Ishikawa (cell line): Measurements from ENCODE around the gene CACNA1C.

Experiments used
- CEBPB ChIP-seq: IDR thresholded peaks from 2 replicates; pipeline ENCODE4 v1.6.1; 2012
- CREB1 ChIP-seq: IDR thresholded peaks from 2 replicates; pipeline ENCODE4 v1.6.1; 2012; ENCODE audit warnings: low read depth
- EGR1 ChIP-seq: IDR thresholded peaks from 2 replicates; pipeline ENCODE4 v1.6.1; 2012
- EP300 ChIP-seq: IDR thresholded peaks from 2 replicates; pipeline ENCODE4 v1.6.1; 2012; ENCODE audit warnings: borderline replicate concordance
- FOXM1 ChIP-seq: IDR thresholded peaks from 2 replicates; pipeline ENCODE4 v1.6.1; 2012; ENCODE audit warnings: low read depth, borderline replicate concordance
- MAX ChIP-seq: IDR thresholded peaks from 2 replicates; pipeline ENCODE4 v1.6.1; 2012
- NFIC ChIP-seq: IDR thresholded peaks from 2 replicates; pipeline ENCODE4 v1.6.1; 2012
- RAD21 ChIP-seq: IDR thresholded peaks from 2 replicates; pipeline ENCODE4 v1.6.1; 2012; ENCODE audit warnings: low read depth
- TAF1 ChIP-seq: IDR thresholded peaks from 2 replicates; pipeline ENCODE4 v1.6.1; 2012; ENCODE audit warnings: low read depth, mild to moderate bottlenecking
- TCF12 ChIP-seq: IDR thresholded peaks from 2 replicates; pipeline ENCODE4 v1.6.1; 2012; ENCODE audit warnings: low read depth
- TEAD4 ChIP-seq: IDR thresholded peaks from 2 replicates; pipeline ENCODE4 v1.6.1; 2012
- YY1 ChIP-seq: IDR thresholded peaks from 2 replicates; pipeline ENCODE4 v1.6.1; 2012; ENCODE audit warnings: low read depth
- ZBTB7A ChIP-seq: IDR thresholded peaks from 2 replicates; pipeline ENCODE4 v1.6.1; 2012; ENCODE audit warnings: low read depth
- TF ChIP-seq, protein P1 (sequence below): IDR thresholded peaks from 2 replicates; pipeline ENCODE4 v1.6.1; 2012; ENCODE audit warnings: low read depth, mild to moderate bottlenecking
- TF ChIP-seq, protein P2 (sequence below): IDR thresholded peaks from 2 replicates; pipeline ENCODE4 v1.6.1; 2012

CACNA1C gene

DNA sequence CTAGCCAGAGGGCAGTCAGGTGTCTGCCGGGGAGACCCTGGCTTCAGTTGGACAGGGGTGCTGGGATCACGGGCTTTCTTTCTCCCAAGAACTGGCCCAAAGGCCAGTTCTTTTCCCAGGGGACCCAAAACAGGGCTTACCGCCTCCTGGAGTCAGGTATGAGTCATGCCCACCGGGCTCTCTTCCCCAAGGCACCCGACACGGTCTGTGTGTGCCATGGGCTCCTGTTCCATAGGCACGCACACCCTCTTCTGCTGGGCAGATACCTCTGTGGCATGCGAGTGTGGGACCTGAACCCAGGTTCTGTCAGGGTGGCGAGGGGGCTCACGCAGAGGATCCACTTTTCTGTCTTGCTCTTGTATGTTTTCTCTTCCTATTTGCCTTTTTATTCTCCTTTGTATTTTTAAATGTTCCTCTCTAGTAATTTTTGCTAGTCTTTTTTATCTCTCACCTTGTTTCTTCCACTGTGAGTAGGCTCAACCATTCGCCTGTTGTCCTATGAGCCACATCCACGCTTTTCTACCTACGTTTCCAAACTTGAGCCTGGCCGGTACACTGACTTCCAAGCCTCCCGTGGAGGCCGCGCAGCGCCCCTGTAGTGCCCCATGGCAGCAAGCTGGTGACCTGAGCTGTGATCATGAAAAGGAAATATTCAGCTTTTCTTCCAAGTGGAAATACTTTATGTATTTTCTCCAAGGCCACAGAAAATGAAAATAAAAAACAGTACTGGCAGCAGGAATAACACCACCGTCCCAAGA is 362.2 kb downstream of the CACNA1C start:
- no peak for TF ChIP-seq TAF1

GRCh38 chr12:2415568-2415944 is 362.8 kb downstream of the CACNA1C start:
- TF ChIP-seq TCF12 (no peak), EP300 (no peak)

DNA sequence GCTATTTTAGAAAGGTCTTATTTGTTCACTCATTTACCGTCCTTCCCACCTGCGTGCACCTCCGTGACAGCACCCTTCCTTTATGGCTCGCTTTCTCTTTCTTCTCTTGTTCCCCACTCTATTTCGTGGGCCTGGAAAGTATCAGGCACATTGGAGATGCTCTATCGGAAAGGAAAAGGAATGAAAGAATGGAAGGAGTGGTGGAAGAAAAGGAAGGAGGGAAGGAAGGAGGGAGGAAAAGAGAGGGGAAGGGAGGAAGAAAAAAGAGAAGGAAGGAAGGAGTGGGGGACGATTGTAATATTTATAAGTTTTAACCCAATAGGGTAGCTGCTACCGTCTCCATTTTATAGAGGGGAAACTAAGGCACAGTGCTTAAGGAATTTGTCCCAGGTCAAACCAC is 363.4 kb downstream of the CACNA1C start:
- TF ChIP-seq, protein P1, sequence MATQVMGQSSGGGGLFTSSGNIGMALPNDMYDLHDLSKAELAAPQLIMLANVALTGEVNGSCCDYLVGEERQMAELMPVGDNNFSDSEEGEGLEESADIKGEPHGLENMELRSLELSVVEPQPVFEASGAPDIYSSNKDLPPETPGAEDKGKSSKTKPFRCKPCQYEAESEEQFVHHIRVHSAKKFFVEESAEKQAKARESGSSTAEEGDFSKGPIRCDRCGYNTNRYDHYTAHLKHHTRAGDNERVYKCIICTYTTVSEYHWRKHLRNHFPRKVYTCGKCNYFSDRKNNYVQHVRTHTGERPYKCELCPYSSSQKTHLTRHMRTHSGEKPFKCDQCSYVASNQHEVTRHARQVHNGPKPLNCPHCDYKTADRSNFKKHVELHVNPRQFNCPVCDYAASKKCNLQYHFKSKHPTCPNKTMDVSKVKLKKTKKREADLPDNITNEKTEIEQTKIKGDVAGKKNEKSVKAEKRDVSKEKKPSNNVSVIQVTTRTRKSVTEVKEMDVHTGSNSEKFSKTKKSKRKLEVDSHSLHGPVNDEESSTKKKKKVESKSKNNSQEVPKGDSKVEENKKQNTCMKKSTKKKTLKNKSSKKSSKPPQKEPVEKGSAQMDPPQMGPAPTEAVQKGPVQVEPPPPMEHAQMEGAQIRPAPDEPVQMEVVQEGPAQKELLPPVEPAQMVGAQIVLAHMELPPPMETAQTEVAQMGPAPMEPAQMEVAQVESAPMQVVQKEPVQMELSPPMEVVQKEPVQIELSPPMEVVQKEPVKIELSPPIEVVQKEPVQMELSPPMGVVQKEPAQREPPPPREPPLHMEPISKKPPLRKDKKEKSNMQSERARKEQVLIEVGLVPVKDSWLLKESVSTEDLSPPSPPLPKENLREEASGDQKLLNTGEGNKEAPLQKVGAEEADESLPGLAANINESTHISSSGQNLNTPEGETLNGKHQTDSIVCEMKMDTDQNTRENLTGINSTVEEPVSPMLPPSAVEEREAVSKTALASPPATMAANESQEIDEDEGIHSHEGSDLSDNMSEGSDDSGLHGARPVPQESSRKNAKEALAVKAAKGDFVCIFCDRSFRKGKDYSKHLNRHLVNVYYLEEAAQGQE: no peak
- TF ChIP-seq TCF12 (no peak), FOXM1 (no peak), YY1 (no peak), RAD21 (no peak), EP300 (no peak), TEAD4 (no peak), NFIC (no peak), CREB1 (no peak), CEBPB (no peak), MAX (no peak), EGR1 (no peak), ZBTB7A (no peak), TAF1 (no peak)
- TF ChIP-seq, protein P2, sequence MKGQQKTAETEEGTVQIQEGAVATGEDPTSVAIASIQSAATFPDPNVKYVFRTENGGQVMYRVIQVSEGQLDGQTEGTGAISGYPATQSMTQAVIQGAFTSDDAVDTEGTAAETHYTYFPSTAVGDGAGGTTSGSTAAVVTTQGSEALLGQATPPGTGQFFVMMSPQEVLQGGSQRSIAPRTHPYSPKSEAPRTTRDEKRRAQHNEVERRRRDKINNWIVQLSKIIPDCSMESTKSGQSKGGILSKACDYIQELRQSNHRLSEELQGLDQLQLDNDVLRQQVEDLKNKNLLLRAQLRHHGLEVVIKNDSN: no peak

DNA sequence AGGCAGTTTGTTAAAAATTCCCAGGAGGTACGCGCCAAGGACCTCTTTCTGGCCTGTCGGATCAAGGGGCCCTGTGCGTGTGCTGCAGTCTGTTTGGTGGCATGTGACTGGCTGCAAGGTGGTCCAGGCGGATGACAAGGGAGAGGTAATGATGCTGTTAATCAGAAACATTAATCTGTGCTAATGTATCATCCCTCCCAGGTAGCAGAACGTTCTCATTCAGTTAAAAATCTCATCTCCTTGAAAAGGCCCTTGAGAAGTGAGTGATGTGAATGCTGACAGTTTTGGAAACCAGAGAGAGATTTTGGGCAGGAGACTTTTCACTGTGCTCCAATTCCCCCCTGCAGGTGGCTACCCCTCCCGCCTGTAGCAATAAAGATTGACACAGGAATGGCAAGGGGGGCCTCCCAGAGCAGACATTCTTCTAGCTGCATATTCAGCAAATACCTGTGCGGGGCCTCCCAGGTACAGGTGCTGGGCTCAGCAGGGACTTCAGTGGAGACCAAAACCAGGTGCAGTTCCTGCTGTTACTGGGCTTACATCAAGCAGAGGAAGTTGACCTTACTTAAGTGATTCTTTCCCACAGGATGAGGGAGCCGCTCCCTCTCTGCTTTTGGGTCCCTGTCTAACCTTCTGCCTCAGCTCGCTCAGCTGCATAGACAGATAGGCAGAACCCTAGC is 364.8 kb downstream of the CACNA1C start:
- TF ChIP-seq YY1 (no peak), CEBPB (no peak), TEAD4 (no peak), EGR1 (no peak), NFIC (no peak), CREB1 (no peak), RAD21 (no peak), ZBTB7A (no peak), FOXM1 (no peak), MAX (no peak), TCF12 (no peak), TAF1 (no peak), EP300 (no peak)
- TF ChIP-seq, protein P2: no peak
- TF ChIP-seq, protein P1: no peak

DNA sequence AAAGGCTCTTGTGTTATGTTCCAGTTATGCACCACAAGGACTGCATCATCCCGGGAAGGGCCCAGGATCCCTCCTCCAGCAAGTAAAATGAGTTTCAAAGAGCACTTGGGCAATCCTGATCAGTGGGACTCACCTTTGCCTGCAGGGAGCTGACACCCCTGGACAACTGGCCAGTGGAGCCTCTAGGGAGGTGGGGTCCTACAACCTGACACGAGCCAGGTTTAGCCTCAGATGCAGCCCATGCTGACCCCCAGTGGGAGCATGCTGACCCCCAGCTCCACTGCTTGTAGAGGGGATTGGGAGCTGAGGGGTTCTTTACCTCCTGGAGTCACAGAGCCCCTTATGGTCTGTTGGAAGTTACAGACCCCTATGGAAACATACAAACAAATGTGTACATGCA is 365.8 kb downstream of the CACNA1C start:
- no peak for TF ChIP-seq EGR1
- no peak for TF ChIP-seq CEBPB
- TF ChIP-seq TEAD4: no peak
- TF ChIP-seq TCF12: no peak
- TF ChIP-seq RAD21: no peak
- no peak for TF ChIP-seq EP300
- no peak for TF ChIP-seq TAF1
- TF ChIP-seq, protein P1: no peak
- TF ChIP-seq NFIC: no peak
- TF ChIP-seq MAX: no peak
- TF ChIP-seq FOXM1: no peak
- TF ChIP-seq YY1: no peak
